Tongue (tissue), 2 donors: Measurements from ENCODE around the gene SLC25A47. TPM values are rescaled to one million over a fixed set of nuclear protein-coding genes. Genes with fewer than 3 reads are reported as not detected.
"Not testable (repeated sequence)": the region's sequence is repeated elsewhere in the genome, so short reads cannot be mapped to it uniquely, and the experiment has no call there.

Source experiments
- DNase-seq: peaks from one replicate; pipeline ENCODE4 v3.0.0-alpha.2; 2015
- total RNA-seq: library from RNA; depleted of rRNA; stranded (reverse); fragments of >200 nt; gene quantifications from one replicate; pipeline ENCODE4 v1.2.3, GENCODE V29; 2014

SLC25A47 gene, protein sequence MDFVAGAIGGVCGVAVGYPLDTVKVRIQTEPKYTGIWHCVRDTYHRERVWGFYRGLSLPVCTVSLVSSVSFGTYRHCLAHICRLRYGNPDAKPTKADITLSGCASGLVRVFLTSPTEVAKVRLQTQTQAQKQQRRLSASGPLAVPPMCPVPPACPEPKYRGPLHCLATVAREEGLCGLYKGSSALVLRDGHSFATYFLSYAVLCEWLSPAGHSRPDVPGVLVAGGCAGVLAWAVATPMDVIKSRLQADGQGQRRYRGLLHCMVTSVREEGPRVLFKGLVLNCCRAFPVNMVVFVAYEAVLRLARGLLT
- total RNA-seq = not detected

DNA sequence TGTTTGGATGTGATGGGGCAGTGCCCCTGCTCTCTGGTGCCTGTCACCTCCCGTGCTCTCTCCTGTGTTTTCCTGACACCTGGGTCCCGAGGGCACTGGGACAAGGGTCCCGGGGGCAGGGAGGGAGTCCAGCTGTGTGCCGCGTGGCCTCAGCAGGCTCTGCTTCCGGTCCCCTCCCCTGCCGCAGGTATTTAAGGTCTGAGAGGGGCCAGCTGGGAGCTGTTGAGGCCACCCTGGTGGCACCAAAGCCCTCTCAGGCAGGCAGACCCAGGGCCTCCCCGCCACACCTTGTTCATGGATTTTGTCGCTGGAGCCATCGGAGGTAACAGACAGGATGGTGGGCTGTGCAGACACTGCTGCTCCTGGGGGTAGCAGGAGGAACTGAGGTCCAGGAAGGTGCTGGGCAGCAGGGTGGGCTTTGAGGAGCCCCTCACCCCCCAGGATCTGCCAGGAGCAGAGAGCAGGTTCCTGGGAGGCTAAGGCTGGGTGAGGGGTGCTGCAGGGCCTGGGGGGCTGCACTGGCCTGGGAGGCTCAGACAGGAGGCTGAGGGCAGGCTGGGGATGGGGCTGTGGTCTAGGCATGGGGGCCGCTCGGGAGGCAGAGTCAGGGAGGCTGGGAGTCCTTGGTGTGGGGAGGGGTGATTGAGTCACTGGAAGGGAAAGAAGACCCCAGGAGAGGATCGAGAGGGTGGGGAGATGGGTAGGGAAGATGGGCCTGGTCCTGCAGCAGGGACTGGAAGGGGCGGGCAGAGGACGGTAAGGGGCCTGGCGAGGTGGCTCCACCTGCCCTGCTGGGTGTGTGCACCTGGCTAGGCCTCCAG, at the start of gene SLC25A47:
TSS of gene SLC25A47 (plus strand) at position 219 of the 821 bp plus-strand sequence. CDS start at position 295, 76 bp downstream.
- no peak for DNase-seq

- DNase-seq = no peak
Observed at GRCh38 chr14:100274250-100274649, 48.9 kb upstream of the SLC25A47 start.

GRCh38 chr14:100275214-100275613, 47.9 kb upstream of the SLC25A47 start:
- no peak for DNase-seq

GRCh38 chr14:100278702-100279101, 44.4 kb upstream of the SLC25A47 start:
- no peak for DNase-seq

DNA sequence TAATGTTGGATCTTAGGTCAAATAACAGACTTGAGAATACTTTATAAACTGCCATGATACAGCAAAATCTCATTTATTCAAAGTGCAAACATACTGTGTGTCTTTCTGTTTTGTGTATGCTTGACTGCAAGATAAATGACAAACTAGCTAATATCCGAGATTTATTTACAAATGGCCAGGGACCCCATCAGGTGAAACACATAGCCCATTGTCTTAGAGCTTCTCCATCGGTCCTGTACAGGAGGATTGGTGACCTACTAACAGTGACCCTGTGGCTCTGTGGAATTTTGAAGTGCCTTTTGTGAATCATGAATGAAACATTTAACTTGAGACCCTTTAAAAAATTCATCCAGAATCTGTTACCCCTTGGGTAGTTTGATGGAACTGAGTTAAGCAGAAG, 44.0 kb upstream of the SLC25A47 start:
- DNase-seq = no peak

- no peak for DNase-seq
Observed at GRCh38 chr14:100279563-100279962, 43.6 kb upstream of the SLC25A47 start.

DNA sequence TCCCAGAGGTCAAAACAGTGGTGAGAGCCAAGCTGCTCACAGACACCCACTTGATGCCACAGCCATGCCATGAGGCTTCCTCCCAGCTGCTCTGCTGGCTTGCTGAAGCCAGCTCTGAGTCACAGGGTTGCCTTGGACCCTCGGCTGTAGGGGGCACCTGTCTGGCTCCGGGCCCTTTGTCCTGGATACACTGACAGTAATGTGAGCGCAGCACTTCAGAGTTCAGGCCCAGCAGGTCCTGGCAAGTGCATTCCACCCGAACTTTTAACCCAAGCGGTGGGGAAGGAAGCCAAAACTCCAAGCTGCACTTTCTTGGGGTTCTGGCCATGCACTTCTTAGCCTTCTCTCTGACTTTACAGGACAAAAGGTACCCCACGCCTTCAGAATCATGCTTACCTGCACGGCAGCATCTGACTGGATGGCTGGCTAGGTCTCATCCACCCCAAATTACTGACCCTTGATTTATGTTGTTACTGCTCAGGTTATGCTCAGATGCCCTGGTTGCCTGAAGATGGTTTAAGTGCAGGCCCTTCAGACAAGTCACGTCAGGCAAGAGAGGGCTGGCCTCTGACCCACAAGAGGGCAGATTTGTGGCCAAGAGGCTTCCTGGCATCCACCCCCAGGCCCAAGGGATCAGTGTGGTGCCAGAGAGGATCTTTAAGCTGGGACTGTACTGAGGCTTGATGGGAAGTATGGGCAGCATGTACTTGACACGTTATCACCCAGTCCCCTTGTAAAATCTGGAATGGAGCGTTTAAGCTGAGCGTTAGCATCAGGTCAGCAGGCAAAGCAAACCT, 41.7 kb upstream of the SLC25A47 start:
- no peak for DNase-seq

DNA sequence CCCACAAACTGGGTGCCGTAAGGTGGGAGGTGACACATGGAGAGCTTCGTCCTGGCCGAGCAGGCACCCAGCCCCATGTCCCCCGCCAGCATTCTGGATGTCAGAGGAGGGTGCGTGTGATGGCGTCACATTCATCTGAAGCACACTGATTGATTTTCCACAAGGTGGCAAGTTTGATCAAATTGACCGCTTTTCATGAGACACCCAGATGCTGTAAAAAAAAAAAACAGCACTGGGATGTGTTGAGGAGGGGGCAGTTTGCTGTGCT, 41.1 kb upstream of the SLC25A47 start:
- no peak for DNase-seq

DNA sequence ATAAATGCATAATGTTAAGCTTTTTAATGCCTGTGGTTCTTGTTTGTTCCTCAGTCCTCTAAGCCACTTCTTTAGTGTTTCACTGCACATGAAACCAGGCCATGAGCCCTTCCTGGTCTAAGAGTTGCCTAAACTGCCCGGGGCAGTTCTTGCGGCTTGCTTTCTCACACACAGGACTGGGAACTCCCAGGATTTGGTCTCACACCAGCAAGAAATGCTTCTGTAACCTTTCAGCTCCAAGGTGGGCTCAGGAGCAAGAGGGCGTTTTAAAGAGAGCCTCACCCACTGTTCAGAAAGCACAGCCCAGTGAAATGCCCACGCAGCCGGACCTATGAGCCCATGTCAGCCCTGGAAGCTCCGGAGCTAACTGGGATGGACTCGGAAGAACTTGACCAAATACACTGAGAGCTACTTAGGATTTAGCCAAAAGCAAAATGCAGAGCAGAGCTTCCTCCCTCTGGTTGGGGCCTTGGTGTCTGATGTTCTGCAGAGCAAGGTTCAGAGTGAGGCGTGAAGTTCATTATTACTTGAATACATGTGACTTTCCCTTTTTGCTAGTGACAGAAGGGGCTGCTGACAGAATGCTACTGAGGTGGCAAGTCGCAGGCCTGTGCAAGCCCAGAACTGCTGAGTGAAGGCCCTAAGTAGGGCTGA, 40.2 kb upstream of the SLC25A47 start:
- no peak for DNase-seq

DNA sequence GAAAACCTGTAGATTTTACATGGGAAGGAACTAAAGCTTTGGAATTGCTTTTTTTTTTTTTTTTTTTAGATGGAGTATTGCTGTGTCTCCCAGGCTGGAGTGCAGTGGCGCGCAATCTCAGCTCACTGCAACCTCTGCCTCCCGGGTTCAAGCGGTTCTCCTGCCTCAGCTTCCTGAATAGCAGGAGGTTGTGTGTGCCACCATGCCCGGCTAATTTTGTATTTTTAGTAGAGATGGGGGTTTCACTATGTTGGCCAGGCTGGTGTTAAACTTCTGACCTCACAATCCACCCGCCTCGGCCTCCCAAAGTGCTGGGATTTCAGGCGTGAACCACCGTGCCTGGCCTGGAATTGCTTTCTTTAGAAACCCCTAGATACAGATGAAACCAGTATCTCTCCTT, 39.7 kb upstream of the SLC25A47 start:
- DNase-seq = not testable (repeated sequence)

- DNase-seq = no peak
Observed at GRCh38 chr14:100283984-100284881, 38.9 kb upstream of the SLC25A47 start.

- peak; percentile 85 for DNase-seq
Observed at GRCh38 chr14:100285021-100285912, 37.9 kb upstream of the SLC25A47 start.

DNA sequence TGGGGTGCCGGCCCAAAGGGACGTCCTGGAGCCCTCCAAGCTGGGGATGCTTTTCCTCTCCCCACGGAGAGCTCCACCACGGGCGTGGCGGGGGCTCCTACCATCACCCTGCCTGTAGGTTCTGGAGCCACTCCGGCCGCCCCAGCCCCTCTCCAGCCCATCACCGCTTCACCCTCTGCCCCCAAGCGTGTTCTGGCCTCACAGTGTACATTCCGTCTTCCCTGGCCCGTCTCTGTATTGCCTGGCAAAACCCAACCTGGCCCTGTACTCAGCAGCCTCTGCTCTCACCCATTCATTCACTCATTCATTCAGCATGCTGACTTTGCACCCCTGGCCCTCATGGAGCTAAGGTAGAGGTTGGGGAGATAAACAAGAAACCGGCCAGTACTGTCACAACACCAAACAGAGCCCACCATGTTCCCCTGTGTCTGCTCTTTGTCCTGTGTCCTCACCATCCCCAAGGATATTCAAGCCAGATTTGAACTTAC, 37.2 kb upstream of the SLC25A47 start:
- no peak for DNase-seq

DNA sequence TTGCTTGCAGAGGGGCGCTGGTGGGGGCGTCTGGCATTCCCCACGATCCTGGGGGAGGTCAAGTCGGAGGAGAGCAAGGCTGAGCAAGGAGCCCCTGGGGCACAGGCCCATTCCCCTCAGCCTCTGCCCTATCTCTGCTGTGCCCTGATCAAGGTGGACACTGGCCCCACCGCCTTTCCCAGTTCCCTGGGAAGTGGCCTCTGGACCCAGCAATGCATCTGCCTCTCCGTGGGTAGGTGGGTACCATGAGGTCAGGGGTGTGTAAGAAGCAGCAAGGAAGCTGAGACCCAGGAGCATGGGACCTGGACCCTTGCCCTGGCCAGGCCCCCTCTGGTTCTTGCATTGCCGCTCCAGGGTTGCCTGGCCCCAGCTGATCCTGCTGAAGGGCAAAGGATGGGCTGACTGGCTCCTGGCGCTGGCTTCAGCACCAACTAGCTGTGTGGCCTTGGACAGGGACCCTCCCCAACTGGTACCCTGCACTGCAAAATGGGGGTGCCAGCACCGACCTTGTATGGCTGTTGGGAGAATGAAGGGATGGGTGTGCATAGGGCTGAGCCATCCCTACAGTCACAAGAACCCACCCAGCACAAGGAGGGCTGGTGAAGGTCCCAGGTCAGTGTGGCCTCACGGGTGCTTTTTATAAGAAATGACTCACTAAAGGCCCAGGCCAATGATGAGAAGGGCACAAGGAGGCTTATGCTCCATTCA, 36.5 kb upstream of the SLC25A47 start:
- no peak for DNase-seq

GRCh38 chr14:100287202-100287997, 35.7 kb upstream of the SLC25A47 start:
- no peak for DNase-seq

DNA sequence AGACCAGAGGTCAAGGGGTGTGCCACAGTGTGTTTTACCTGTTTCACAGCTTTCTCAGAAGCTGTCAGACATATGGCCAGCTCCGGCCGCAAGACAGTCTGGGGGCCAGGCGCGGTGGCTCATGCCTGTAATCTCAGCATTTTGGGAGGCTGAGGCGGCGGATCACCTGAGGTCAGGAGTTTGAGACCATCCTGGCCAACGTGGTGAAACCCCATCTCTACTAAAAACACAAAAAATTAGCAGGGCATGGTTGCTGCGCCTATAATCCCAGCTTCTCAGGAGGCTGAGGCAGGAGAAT, 35.2 kb upstream of the SLC25A47 start:
- DNase-seq = not testable (repeated sequence)

DNA sequence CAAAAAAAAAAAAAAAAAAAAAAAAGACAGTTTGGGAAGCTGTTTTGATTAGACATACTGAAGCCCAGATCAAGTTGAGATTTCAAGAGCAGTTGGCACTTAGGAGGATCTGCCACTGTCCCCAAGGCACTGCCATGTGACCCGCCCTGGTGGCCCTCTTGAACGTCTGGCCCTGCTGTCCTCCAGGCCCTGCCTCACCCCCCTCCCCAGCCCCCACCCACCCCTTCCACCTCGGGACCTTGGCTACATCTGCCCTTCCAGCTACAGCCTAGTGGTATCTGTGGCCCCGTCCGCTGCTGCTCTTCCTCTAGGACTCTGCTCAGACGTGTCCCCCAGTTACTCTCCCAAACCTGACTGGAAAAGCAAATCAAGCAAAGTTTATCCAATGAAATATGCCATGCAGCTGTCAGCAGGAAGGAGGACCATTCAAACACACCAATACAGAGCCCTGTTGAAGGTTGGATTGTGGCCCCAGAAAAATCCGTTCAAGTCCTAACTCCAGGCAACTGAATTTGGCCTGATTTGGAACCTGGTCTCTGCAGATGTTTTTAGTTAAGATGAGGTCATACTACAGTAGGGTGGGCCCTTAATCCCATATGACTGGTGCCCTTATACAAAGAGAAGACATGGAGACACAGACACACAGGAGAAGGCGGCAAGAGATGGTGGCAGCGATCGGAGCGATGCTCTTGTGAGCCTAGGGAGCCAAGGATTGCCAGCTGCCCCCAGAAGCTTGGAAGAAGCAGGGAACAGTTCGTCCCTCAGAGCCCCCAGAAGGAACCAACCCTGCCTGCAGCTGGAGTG, 34.6 kb upstream of the SLC25A47 start:
- peak; percentile 30 for DNase-seq
